ENCODE data around the gene C1S. TPM values are rescaled to one million over a fixed set of nuclear protein-coding genes. Genes with fewer than 3 reads are reported as not detected.
"Not testable (repeated sequence)": the region's sequence is repeated elsewhere in the genome, so short reads cannot be mapped to it uniquely, and the experiment has no call there.

The C1S gene
- total RNA-seq, result 100 to 1,000 TPM; 222 to 287 TPM
- long read RNA-seq, transcript C1S-201 (12 exons, 2,972 nt), result major isoform, 162 of 258 reads
- long read RNA-seq, transcript C1S-202 (12 exons, 2,635 nt), result minor isoform, 64 of 258 reads
- long read RNA-seq, partial matches to known transcripts, result 18 of 258 reads
- long read RNA-seq, other reads (novel, unspliced or antisense), result 14 of 258 reads

- ATAC-seq, result peak; percentile 98 to 99
- intact Hi-C loops (cut with DNase I), result loop anchor here in 1 of 2 donors (2.0 kb wide), 1 partner anchor 48 kb away; the partner anchor contains the start of gene C1RL
- DNase-seq, result peak; percentile 74
Observed at GRCh38 chr12:7060353-7060954, at the start of gene C1S. Gene C1S (plus strand): TSS chr12:7060718. CDS start chr12:7061913, 1,195 bp downstream.

GRCh38 chr12:7011398-7011797 lies 49.1 kb upstream of the C1S start:
- DNase-seq; ATAC-seq; intact Hi-C loops (cut with DNase I): not testable (repeated sequence)

GRCh38 chr12:7012024-7012607 lies 48.4 kb upstream of the C1S start:
- intact Hi-C loops (cut with DNase I), result no loop called here
- ATAC-seq (no peak), DNase-seq (no peak)

- ATAC-seq (no peak), DNase-seq (no peak)
- intact Hi-C loops (cut with DNase I), result no loop called here
Observed at GRCh38 chr12:7013101-7013500, 47.4 kb upstream of the C1S start.

- DNase-seq (no peak), ATAC-seq (no peak)
- intact Hi-C loops (cut with DNase I), result no loop called here
Observed at GRCh38 chr12:7015555-7016370, 44.8 kb upstream of the C1S start.

GRCh38 chr12:7016958-7017571 lies 43.5 kb upstream of the C1S start:
- intact Hi-C loops (cut with DNase I), result no loop called here

GRCh38 chr12:7017870-7018349 lies 42.6 kb upstream of the C1S start:
- DNase-seq, result no peak
- intact Hi-C loops (cut with DNase I), result no loop called here

More at GRCh38 chr12:7016958-7017571, 43.5 kb upstream of the C1S start:
- DNase-seq (no peak), ATAC-seq (no peak)

GRCh38 chr12:7018350-7019042 lies 42.0 kb upstream of the C1S start, which contains the start of gene LPCAT3:
Gene LPCAT3 (minus strand): TSS chr12:7018476. CDS start chr12:7018424, 52 bp downstream.
- ATAC-seq, result peak; percentile 97 to 98
- intact Hi-C loops (cut with DNase I), result no loop called here
- DNase-seq, result peak; percentile 98

More at GRCh38 chr12:7017870-7018349, 42.6 kb upstream of the C1S start:
- ATAC-seq, result peak; percentile 4 to 47

GRCh38 chr12:7019043-7019569 lies 41.4 kb upstream of the C1S start:
- ATAC-seq (no peak), DNase-seq (no peak)
- intact Hi-C loops (cut with DNase I), result no loop called here

- ATAC-seq (no peak), DNase-seq (no peak)
- intact Hi-C loops (cut with DNase I), result no loop called here
Observed at GRCh38 chr12:7021956-7022355, 38.6 kb upstream of the C1S start.

GRCh38 chr12:7023114-7023513 lies 37.4 kb upstream of the C1S start:
- intact Hi-C loops (cut with DNase I), result no loop called here
- ATAC-seq, result no peak

GRCh38 chr12:7026854-7027253 lies 33.7 kb upstream of the C1S start:
- ATAC-seq (no peak), DNase-seq (no peak)
- intact Hi-C loops (cut with DNase I), result no loop called here

More at GRCh38 chr12:7023114-7023513, 37.4 kb upstream of the C1S start:
- no peak for DNase-seq

- intact Hi-C loops (cut with DNase I), result no loop called here
- no peak for DNase-seq
- ATAC-seq, result peak in 1 of 2 donors; percentile 85
Observed at GRCh38 chr12:7031306-7031705, 29.2 kb upstream of the C1S start.

GRCh38 chr12:7032990-7033389 lies 27.5 kb upstream of the C1S start:
- DNase-seq (no peak), ATAC-seq (no peak)
- intact Hi-C loops (cut with DNase I), result no loop called here

- ATAC-seq, result no peak
- intact Hi-C loops (cut with DNase I), result no loop called here
- DNase-seq, result no peak
Observed at GRCh38 chr12:7034464-7034863, 26.1 kb upstream of the C1S start.

GRCh38 chr12:7035463-7035862 lies 25.1 kb upstream of the C1S start:
- intact Hi-C loops (cut with DNase I), result no loop called here
- no peak for ATAC-seq
- no peak for DNase-seq

- ATAC-seq; intact Hi-C loops (cut with DNase I); DNase-seq: not testable (repeated sequence)
Observed at GRCh38 chr12:7037411-7037810, 23.1 kb upstream of the C1S start.

- intact Hi-C loops (cut with DNase I), result no loop called here
- ATAC-seq, result no peak
- no peak for DNase-seq
Observed at GRCh38 chr12:7038591-7038990, 21.9 kb upstream of the C1S start.
